ENCODE measurements around the gene MCHR1.
A peak's percentile ranks its signal among the peaks of the same experiment; 100 is the strongest.

MCHR1 gene, protein sequence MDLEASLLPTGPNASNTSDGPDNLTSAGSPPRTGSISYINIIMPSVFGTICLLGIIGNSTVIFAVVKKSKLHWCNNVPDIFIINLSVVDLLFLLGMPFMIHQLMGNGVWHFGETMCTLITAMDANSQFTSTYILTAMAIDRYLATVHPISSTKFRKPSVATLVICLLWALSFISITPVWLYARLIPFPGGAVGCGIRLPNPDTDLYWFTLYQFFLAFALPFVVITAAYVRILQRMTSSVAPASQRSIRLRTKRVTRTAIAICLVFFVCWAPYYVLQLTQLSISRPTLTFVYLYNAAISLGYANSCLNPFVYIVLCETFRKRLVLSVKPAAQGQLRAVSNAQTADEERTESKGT

DNA sequence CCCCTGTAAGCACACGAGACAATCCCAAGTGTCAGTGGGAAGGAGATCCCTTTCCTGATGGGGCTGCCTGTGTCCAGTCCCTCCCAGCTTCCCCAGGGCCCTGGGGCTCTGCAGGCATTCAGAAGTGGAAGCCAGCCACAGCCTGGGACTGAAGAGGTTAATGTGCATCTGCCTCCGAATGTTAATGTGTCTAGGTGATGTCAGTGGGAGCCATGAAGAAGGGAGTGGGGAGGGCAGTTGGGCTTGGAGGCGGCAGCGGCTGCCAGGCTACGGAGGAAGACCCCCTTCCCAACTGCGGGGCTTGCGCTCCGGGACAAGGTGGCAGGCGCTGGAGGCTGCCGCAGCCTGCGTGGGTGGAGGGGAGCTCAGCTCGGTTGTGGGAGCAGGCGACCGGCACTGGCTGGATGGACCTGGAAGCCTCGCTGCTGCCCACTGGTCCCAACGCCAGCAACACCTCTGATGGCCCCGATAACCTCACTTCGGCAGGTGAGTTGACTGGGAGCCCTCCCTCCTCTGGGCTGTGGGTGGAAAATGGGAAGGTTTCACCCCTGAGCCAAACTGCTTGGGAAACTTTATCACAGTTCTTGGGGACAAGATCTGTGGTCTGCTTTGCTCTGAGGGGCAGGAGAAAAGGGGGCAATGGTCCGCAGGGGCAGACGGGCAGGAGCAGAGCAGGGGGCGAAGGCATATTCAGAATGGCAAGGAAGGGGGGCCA is at the start of gene MCHR1:
Gene MCHR1 (plus strand): TSS at position 236 of the 715 bp plus-strand sequence. CDS start 169 bp downstream, at position 405.
- no peak for DNase-seq (ENCODE audit: low spot score)

DNA sequence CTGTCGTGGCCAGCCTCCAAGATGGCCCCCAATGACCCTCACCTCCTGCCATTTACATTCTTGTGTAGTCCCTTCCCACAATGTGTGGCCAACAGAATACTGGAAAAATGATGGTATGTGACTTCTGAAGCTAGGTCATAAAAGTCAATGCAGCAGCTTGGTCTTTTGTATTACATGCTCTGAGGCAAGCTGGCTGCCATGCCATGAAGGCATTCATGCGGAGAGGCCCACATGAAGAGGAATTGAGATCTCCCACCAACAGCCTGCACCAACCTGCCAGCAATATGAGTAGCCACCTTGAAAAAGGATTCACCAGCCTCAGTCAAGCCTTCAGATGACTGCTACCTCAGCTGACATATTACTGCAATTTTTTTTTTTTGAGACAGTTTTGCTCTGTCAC is 47.4 kb upstream of the MCHR1 start:
- DNase-seq (ENCODE audit: low spot score): no peak

DNA sequence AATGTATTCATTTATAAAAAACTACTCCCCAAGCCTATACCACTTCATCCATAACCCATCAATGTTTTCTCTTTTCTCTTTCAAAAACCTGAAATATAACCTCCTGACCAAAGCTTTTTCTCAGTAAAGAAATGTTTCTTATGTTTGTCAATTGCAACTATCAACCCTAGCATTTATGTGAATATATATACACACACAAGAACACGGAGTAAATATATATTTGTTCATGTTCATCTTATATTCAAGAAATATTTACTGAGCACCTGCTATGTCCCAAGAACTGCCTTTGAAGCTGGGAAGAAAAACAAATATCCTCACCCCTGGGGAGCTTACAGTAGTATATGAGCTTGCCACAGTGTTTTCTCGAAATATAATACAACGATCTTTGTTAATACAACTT is 46.2 kb upstream of the MCHR1 start:
- DNase-seq (ENCODE audit: low spot score): no peak

DNA sequence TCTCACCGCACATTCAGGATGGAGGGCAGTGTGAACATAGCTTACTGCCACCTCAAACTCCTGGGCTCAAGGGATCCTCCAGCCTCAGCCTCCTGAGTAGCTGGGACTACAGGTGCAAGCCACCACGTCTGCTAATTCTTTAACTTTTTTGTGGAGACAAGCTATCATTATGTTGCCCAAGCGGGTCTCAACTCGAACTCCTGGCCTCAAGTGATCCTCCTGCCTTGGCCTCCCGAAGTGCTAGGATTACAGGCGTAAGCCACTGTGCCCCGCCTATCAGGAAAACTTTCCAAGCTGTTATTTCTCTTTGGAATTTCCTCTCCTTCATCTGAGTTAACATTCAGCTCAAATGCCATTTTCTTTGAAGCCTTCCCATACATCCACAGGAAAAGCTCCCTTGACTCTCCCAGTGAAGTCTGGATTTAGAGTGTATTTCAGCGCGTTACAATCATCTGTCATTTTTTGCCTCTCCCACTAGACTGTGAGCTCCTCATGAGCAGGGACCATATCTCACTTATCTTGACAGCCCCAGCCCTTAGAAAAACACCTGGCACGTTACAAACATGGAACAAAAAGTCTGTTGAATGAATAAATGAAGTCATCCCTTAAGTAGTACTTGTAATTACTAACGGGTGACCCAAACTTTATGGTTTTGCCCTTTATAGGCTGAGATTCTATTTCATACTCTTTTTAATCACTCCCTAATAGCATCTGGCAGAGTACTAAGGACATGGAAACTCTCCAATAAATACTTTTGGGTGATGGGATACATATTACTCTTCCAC is 45.0 kb upstream of the MCHR1 start:
- DNase-seq (ENCODE audit: low spot score): no peak

DNA sequence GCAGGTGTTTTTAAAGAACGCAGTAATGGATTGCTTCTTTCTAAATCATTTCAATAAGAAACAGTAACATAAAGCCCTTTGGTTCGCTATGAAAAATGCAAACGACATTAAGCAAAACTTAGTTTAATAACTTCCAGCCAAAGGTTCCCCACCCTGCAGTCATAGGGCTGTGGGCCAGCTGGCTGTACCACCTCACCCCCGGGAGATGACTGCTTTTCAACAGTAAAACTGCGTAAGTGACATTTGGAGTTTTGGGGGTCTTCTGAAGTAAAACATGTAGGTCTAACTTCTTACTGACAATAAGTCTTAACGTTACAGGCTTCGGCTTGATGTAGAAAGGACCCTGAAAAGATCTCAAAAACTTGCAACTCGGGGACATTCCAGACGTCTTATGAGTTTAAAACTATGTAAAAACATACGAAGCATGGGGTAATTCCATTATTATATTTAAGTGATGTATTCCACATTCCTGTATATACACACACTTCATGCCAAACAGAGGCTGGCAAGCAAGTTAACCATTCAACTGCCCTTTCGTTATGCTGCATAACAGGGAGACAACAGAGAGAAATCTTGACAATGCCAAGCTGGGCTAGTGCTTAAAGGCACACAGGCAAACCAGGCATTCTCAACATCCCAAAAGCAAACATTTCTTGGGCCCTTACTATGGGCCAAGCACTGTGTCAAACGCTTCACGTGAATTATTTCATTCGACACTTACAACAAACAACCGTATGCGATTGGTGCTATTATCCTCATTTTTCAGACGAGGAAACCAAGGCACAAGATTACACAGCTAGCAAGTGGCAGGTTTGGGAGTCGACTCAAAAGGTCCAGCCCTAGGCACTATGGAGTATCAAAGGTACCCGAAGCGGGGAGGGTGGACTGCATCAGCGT is 44.0 kb upstream of the MCHR1 start:
- DNase-seq (ENCODE audit: low spot score): no peak

DNA sequence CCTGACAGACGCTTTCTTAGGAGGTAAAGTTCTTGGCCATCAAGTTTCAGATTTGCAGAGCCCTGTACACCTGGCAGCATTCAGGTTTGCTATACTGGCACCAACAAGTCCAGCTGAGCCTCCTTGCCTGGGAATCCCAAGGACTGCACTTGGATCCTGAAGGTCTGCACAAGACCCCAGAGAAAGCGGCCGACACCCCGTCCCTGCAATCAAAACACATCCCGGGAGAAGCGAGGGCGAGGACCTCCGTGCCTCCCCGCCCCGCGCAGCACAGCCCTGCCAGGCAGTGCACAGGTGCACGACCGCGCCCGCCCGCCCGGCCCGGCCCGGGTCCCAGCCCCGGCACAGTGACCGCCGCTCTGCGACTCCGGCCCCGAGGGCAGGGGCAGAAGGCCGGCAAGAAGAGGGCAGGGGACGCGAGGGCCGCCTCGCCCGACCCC is 43.3 kb upstream of the MCHR1 start:
- no peak for DNase-seq (ENCODE audit: low spot score)

DNA sequence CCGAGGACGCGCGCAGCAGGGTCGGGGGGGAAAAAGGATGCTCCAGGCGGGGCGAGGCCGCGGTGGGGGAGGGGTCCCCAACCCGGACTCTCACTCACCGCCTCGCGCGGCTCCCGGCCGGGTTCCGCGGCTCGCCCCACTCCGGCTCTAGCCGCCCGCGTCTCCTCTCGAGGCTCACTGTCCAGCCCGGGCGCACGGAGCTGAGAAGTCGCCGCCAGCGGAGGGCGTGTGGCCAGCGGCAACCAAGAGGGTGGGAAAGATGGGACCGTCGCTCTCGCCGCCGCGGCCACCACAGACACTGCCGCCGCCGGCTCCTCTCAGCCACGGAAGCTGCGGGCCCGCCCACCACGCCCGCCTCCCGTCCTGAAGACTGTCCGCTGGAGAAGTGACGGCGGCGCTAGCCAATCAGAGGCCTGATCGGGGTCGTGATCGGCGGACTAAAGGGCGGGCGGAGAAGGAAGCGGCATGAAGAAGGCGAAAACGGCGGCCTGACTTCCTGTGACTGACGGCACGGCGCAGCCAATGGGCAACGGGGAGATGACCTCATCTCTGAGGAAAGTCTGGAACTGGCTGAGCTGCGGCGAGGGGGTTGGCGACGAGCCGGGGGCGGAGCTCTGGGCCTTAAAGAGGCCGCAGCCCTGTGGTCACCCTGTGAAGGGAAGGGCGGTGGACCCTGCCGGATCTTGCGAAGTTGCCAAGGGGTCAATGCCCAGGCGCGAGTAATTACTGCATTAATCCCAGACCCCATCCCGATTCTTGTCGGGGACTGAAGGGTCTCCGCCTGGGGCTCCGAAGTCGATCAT is 42.7 kb upstream of the MCHR1 start, which contains the start of gene MRTFA:
Gene MRTFA (minus strand): TSS at position 340 of the 803 bp plus-strand sequence.
- peak; percentile 99 for DNase-seq (ENCODE audit: low spot score)

DNA sequence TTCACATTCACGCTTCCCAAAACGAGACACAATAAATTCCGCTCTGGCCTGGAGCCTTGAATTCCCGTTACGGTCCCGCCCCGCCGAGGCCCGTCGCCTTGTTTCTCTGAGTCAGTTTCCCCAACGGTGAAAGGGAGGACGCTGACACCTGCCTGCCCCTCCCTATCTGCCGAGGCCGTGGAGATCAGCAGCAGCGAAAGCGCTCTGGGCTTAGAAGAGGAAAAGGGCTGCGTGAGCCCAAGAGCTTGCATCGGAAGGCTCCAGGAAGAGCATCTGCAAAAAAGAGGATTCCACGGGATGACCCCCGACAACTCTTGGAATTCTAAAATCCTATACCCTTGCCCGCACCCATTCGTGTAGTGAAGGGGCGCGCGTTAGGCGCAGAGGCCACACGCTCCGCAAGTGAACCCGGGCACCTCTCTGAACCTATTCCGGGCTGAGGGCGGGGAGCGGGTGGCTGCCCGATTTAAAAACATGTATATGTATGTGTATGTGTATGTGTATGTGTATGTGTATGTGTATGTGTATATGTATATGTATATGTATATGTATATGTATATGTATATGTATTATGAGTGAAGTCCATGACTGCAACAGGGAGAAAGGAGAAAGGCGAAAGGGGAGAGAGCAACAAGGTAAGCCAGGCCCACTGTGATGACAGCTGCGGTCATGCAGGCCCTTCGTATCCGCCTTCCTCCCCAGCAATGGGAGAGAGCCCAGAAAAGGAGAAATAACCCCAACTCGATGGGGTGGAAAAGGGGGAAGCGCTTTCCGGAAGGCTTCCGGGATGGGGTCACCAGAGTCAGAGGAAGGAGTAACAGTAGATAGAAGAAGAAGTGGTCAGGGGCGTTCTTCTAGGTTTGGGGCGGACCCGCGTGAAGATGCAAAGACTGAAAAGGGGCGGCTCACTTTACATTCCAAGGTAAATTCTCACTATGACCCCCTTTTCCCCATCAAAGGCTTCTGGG is 41.8 kb upstream of the MCHR1 start:
- peak; percentile 64 for DNase-seq (ENCODE audit: low spot score)

DNA sequence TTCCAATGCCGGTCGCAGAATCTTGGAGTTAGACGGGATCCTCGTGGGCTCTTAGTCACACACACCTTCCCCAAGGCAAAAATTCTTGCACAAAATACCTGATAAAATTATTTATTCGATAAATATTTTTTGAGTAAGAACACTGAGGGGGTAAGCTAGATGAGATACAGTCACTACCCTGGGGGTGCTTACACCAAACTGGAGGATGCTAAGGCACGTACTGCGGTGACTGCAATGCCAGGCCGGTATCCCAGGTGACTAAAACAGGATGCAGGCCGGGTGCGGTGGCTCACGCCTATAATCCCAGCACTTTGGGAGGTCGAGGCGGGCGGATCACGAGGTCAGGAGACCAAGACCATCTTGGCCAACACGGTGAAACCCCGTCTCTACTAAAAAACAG is 41.0 kb upstream of the MCHR1 start:
- no peak for DNase-seq (ENCODE audit: low spot score)

DNA sequence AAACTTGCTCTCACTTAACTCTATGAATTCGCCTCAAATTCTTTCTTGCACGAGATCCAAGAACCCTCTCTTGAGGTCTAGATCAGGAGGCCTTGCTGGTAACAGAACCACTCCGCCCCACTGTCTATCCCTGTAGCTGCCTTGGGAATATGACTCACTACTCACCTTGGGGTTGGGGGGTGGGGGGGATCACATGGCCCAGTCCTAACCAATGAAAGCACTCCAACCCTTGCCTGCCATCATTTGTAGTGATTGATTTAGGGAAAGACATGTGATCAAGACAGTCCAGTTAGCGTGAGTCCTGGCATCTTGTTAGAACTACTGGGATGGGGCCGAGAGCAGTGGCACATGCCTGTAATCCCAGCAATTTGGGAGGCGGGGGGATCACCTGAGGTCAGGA is 38.0 kb upstream of the MCHR1 start:
- no peak for DNase-seq (ENCODE audit: low spot score)

DNA sequence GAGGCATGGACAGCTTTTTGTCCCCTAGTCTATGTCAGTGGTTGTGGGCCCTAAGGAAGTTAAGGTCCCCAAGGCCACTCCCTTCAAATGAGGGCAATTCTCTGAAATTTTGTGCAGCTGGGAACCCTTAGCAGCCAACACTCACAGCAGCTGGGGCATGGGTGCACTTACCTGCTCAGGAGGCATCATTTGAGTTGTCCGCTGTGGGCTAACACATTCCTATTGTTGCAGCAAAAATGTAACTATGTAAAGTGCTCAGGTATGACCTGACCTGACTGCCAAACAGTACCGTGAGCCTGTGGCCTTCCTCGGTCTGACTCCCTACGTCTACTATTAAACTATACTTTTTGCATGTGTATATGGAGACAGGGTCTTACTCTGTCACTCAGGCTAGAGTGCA is 37.0 kb upstream of the MCHR1 start:
- no peak for DNase-seq (ENCODE audit: low spot score)

DNA sequence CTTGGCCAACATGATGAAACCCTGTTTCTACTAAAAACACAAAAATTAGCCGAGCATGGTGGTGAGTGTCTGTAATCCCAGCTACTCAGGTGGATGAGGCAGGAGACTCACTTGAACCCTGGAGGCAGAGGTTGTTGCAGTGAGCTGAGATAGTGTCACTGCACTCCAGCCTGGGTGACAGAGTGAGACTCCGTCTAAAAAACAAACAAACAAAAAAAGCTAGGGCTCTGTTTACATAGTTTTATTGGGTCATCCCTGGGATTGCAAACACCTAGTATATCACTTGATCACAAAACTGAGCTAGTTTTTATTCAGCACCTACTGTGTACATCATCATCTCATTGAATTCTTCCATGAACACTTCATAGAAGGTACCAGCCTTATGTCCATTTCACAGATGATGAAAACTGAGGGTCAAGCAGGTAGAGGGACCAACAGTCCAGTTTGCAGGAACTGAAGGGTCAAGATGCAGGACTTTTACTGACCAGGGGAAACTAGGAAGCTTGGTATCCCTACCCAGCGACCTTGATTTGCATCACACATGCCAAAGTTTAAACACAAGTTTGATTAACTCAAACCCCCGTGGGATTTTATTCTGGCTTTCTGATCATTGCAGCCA is 33.6 kb upstream of the MCHR1 start:
- no peak for DNase-seq (ENCODE audit: low spot score)

DNA sequence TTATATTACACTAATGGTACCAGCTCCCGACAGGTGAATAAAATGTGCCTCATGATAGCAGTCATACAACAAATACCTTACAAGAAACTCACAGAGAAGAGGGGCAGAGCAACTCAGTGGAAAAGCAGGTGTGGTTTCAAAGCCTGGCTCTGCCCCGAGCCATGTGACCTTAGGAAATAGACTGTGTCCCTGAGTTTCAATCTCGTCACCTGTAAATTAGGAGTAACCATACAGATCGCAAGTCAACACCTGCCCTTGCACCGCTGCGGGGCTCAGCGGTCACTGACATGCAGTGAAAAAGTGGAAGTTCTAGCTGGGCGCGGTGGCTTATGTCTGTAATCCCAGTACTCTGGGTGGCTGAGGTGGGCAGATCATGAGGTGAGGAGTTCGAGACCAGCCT is 30.9 kb upstream of the MCHR1 start:
- no peak for DNase-seq (ENCODE audit: low spot score)

DNA sequence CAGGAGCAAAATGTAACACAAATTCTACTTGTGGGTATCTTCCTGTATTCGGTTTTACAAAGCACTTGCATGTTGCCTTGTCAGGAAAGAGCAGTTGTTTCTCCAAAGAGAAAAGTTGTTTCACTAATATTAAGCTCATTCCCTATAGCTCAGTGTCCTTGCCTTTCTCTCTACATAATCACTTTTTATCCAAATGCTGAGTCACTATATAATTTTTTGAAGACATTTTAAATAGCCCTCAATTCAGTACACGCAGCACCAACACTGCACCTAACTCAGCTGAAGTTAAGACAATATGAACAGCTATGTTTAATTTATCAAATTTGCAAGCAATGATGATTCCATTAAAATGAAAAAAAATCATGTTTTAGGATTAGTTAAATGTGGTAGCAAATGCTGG is 28.2 kb upstream of the MCHR1 start:
- no peak for DNase-seq (ENCODE audit: low spot score)

DNA sequence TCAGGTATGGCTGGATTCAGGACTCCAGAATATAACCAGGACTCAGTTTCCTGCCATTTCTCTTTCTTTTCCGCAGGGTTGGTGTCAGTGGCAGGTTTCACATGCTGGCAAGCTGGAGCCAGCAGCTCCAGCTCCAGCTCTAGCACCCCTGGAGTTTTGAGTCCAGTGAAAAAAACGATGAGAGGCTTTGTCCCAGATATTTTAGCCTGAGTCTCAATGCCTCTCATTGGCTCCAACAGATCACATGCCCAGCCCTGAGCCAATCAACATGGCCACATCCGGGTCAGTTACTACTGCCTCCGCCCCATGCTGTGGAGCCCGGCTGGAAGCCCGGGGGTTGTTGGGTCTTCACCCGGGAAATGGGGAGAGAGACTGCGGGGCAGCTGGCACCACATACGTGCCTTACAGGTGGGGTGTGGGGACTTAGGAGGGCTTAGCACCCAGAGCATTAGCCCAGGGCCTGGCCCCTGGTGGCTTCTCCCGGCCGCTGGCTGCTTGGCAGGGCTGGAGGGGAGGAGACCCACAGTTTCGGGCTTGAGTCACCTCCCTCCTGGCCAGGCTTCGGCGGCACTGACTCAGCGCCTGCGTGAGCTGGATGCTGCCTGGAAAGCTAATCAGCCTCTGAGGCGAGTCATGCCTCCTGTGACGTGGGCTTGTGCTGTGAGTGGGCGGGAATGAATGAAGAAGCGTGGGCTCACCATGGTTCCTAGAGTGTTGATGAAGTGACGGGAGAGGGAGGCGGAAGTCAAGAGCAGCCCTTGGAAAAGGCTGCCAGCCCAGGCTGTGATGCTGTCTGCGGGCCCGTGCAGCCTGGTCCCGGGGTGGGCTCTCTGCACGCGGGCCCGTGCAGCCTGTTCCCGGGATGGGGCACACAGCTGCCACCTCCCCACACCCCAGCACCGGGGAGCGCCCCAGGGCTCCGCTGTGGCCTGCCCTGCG is 27.5 kb upstream of the MCHR1 start:
- DNase-seq (ENCODE audit: low spot score): peak; percentile 99

DNA sequence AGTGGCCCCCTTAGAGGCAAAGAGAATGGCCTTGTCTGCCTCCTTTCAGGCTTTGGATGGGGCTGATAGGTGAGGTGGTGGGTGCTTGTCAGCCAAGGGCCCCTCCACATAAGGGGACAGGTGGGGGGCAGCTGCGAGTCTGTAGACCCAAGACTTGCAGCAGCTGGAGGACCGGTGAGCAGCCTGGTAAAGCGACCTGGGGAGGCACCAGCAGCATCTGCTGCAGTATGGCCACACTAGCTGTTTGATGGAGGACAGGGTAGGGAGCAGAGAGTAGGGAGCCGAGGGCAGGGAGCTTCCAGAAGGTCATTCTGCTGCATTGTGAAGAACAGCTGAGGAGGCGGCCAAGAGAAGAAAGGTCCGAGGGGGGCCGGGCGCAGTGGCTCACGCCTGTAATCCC is 25.9 kb upstream of the MCHR1 start:
- no peak for DNase-seq (ENCODE audit: low spot score)

DNA sequence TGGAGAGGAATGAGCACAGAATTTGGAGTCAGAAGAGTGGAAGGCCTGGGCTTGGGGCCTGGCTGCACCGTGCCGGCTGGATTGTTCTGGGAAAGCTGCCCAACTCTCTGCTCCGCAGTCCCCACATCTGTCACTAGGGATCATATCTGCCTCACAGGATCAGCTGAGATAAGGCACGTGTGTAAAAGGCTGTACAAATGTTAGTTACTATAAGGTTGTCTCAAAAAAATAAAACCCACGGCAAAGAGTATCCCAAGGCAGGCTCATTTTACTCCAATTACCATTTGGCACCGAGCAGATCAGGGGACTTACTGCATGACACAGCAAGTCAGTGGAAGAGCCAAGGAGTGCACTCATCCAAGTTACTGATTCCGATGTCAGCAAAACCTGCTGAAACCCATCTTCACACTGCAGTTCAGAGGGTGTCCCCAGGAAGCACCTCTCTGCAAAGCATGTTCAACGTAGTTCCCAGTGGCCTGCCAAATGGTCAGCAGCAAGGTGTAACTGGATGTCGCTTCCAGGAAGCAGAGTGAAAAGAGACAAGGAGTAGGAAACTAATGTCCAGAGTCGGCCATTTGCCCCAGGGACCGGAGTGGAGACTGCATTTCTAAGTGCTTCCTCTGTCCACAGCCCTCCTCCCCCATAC is 24.6 kb upstream of the MCHR1 start:
- peak; percentile 35 for DNase-seq (ENCODE audit: low spot score)
